Prostate gland (tissue), 2 donors: Measurements from ENCODE around the gene FAM3A. TPM values are rescaled to one million over a fixed set of nuclear protein-coding genes. Genes with fewer than 3 reads are reported as not detected.

ENCODE experiments used
- DNase-seq: peaks from one replicate; pipeline ENCODE4 v3.0.0-alpha.2; 2019; ENCODE audit warnings: low spot score
- H3K27ac ChIP-seq, 2 donors: fragments of 200-600 bp; sonication (generic); 2 replicates each; pipeline ENCODE4 v1.5.1; 2017 to 2019
- H3K27me3 ChIP-seq: fragments of 200-600 bp; sonication (generic); replicated peaks from 2 replicates; pipeline ENCODE4 v1.5.1; 2019; ENCODE audit not compliant: insufficient read depth
- H3K36me3 ChIP-seq, 2 donors: fragments of 200-600 bp; sonication (generic); 1 replicate in 1 of 2; 2 replicates in 1 of 2; pipeline versions ENCODE4 v1.5.1 to v1.8.1; 2017 to 2019
- H3K4me1 ChIP-seq: fragments of 200-600 bp; sonication (generic); replicated peaks from 2 replicates; pipeline ENCODE4 v1.5.1; 2019
- H3K4me3 ChIP-seq, 2 donors: fragments of 200-600 bp; sonication (generic); 2 replicates each; pipeline ENCODE4 v1.5.1; 2017 to 2019
- H3K9me3 ChIP-seq: fragments of 200-600 bp; sonication (generic); 2 replicates; pipeline ENCODE4 v1.5.1; 2017
- POLR2A ChIP-seq: fragments of 450-650 bp; IDR thresholded peaks from one replicate; pipeline ENCODE4 v1.6.1; 2016; ENCODE audit warnings: antibody characterized with exemption, mild to moderate bottlenecking
- POLR2AphosphoS5 ChIP-seq: sonication (generic); formaldehyde crosslinking; IDR thresholded peaks from one replicate; pipeline ENCODE4 v1.6.1; 2017; ENCODE audit warnings: antibody characterized with exemption
- WGBS: methylation state at CpG from one replicate; pipeline ENCODE4 v1.1.5; 2018; 5-methylcytosine and 5-hydroxymethylcytosine counted together
- intact Hi-C: fragments of 100-400 bp; cut with DNase I; formaldehyde crosslinking; loops from one replicate; pipeline ENCODE4 v1.14.2; 2022
- total RNA-seq, 2 donors: library from RNA; depleted of rRNA; stranded (reverse); fragments of >200 nt; gene quantifications; one replicate each; pipeline ENCODE4 v1.1.0, GENCODE V29; 2016
- TF ChIP-seq, protein P1 (sequence below), 4 experiments: fragments of 200-600 bp in 2 of 4; fragments of 450-650 bp in 2 of 4; sonication (generic) in 2 of 4; IDR thresholded peaks; 1 replicate in 3 of 4; 2 replicates in 1 of 4; pipeline ENCODE4 v1.5.1; 2016 to 2019; ENCODE audit warnings: antibody characterized with exemption in 4 of 4, mild to moderate bottlenecking in 2 of 4, moderate library complexity in 2 of 4

Gene FAM3A
- total RNA-seq, 2 donors from 2014 or later = 52.0 to 72.7 TPM

DNA sequence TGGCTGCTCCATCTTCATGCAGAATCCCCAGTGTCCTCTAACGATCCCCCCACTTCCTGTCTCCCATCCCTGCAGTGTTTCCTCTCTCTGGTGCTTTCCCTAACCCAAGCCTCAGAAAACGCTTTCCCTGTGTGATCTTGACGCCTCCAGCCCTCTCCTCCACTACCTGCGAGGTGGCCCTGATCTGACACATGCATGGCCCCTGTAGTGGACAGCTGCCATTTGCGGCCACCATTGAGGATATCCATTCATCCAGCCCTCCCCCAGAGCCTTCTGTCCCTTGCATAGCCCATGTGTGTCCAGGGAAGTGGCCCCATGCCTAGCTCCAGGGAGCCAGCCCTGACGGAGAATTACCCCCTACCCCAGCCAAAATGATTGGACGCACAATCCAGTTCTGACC lies 32.7 kb downstream of the FAM3A start:
- no peak for TF ChIP-seq POLR2A
- no peak for TF ChIP-seq POLR2AphosphoS5
- TF ChIP-seq, protein P1, sequence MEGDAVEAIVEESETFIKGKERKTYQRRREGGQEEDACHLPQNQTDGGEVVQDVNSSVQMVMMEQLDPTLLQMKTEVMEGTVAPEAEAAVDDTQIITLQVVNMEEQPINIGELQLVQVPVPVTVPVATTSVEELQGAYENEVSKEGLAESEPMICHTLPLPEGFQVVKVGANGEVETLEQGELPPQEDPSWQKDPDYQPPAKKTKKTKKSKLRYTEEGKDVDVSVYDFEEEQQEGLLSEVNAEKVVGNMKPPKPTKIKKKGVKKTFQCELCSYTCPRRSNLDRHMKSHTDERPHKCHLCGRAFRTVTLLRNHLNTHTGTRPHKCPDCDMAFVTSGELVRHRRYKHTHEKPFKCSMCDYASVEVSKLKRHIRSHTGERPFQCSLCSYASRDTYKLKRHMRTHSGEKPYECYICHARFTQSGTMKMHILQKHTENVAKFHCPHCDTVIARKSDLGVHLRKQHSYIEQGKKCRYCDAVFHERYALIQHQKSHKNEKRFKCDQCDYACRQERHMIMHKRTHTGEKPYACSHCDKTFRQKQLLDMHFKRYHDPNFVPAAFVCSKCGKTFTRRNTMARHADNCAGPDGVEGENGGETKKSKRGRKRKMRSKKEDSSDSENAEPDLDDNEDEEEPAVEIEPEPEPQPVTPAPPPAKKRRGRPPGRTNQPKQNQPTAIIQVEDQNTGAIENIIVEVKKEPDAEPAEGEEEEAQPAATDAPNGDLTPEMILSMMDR (IDR thresholded peaks at IDR 0.05) = no peak
- intact Hi-C loops = no loop called here
- no peaks in the 10 kb centered on the region for H3K27me3 ChIP-seq

DNA sequence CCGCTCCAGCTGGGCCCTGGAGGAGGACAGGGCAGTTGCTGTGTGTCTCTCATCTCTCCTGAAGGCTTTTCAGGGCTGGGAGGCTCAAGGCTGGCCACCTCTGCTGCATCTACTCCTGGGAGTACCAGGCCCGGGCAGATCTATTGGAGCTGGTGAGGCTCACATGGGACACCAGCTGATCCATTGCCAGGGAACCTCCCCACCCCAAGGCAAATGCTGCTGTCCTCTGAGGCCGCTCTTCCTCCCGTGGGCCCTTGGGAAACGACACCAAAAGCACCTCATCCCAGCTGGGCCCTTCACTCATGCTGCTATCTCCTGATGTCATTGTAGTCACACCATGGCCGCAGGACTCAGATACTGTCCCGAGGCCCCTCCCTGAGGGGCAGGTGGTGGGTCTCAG lies 33.2 kb downstream of the FAM3A start:
- Histone ChIP-seq H3K4me1 (no peaks in the 10 kb centered on the region), H3K4me3 (no peak overlapping the region), H3K27me3 (no peaks in the 10 kb centered on the region), H3K27ac (no peak overlapping the region), H3K9me3 (no peaks in the 10 kb centered on the region), H3K36me3 (no peaks in the 10 kb centered on the region)
- intact Hi-C loops = no loop called here
- no peak for DNase-seq
- WGBS = 77% methylated on average over 5 of the region's 7 CpGs
- TF ChIP-seq POLR2AphosphoS5 = no peak
- TF ChIP-seq POLR2A = no peak
- TF ChIP-seq, protein P1 (IDR thresholded peaks at IDR 0.05) = no peak

More for the DNA sequence above, 32.7 kb downstream of the FAM3A start:
- no peak overlapping the region for H3K4me3 ChIP-seq
- no peaks in the 10 kb centered on the region for H3K36me3 ChIP-seq
- DNase-seq = no peak
- WGBS = 67% methylated on average over 3 of the region's 7 CpGs
- H3K27ac ChIP-seq = no peak overlapping the region
- H3K9me3 ChIP-seq = no peaks in the 10 kb centered on the region
- no peaks in the 10 kb centered on the region for H3K4me1 ChIP-seq

DNA sequence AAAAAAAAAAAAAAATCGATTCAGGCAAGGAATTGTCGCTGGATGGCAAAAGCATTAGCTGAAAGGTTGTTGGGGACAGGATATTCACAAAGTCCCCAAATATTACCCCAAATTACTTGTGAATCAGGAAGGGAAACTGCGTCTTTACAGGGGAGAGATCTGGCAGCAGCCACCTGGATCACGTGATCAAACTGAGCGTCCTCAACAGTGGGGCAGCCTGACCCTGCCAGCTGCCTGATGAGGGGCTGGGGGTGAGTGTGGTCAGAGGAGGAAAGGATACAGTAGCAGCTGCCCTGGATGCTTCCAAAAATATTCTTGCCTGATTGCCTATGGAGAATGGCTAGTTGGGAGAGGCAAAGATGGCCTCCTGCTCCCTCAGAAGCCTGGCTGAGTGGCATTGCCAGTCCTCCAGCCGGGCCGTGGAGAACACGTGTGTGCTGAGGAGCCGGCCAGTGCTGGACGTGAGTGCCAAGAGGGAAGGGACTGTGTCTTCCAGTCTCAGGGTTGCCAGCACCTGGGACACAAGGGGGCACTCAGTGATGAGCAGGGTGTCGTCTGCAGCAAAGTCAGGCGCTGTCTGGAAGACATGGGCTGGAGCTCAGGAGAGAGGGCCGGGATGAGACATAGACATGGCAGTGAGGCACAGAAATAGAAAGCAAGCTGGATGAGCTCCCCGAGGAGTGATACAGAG lies 34.0 kb downstream of the FAM3A start:
- TF ChIP-seq, protein P1 (IDR thresholded peaks at IDR 0.05) = no peak
- TF ChIP-seq POLR2AphosphoS5 (no peak), POLR2A (no peak)
- intact Hi-C loops = no loop called here
- Histone ChIP-seq H3K4me3 (no peak overlapping the region), H3K27ac (no peak overlapping the region), H3K36me3 (no peaks in the 10 kb centered on the region), H3K27me3 (no peaks in the 10 kb centered on the region), H3K9me3 (no peaks in the 10 kb centered on the region), H3K4me1 (no peaks in the 10 kb centered on the region)
- 44% methylated on average over 14 of the region's 14 CpGs for WGBS
- DNase-seq = no peak

DNA sequence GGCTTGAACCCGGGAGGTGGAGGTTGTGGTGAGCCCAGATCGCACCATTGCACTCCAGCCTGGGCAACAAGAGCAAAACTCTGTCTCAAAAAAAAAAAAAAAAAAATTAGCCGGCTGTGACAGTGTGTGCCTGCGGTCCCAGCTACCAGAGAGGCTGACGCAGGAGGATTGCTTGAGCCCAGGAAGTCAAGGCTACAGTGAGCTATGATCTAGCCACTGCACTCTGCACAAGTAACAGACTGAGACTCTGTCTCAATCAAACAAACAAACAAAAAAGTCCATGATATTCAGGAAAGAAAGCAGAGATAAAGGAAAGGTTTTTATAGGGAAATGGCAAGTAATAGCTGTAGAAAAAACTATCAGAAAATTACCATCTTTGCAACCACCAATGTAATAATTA lies 34.8 kb downstream of the FAM3A start:
- intact Hi-C loops = no loop called here
- WGBS = 85% methylated on average over 5 of the region's 5 CpGs

More for the DNA sequence above, 34.8 kb downstream of the FAM3A start:
- Histone ChIP-seq H3K27me3 (no peaks in the 10 kb centered on the region), H3K27ac (no peak overlapping the region), H3K9me3 (no peaks in the 10 kb centered on the region), H3K4me1 (no peaks in the 10 kb centered on the region), H3K36me3 (no peaks in the 10 kb centered on the region), H3K4me3 (no peak overlapping the region)
- no peak for DNase-seq
- TF ChIP-seq POLR2A (no peak), POLR2AphosphoS5 (no peak)
- TF ChIP-seq, protein P1 (IDR thresholded peaks at IDR 0.05) = no peak
